Astrocyte (in vitro differentiated cells and primary cell): ENCODE data around the gene IGSF1.

ENCODE experiments used
- CTCF ChIP-seq: IDR thresholded peaks from 2 replicates; pipeline ENCODE4 v1.5.1; 2011; ENCODE audit warnings: low read depth, mild to moderate bottlenecking, inconsistent platforms, low read length, moderate library complexity; ENCODE audit not compliant: insufficient read depth
- EZH2 ChIP-seq: IDR thresholded peaks from 2 replicates; pipeline ENCODE4 v1.6.1; 2012; ENCODE audit warnings: mild to moderate bottlenecking, low read length, inconsistent platforms; ENCODE audit not compliant: insufficient read depth

GRCh38 chrX:131298036-131298435 is 8.9 kb upstream of the IGSF1 start:
- TF ChIP-seq CTCF (no peak), EZH2 (no peak)
